HG03575 (cell line): ENCODE results near the gene MRPL51.
"Not testable (repeated sequence)": the region's sequence is repeated elsewhere in the genome, so short reads cannot be mapped to it uniquely, and the experiment has no call there.

Experiments
- ATAC-seq: cut with Tn5 transposase; IDR thresholded peaks from one replicate; pipeline ENCODE4 v1.9.1; 2021; ENCODE audit not compliant: unreplicated experiment, insufficient number of reproducible peaks, low FRiP score; ENCODE audit errors: extremely low read depth

MRPL51 gene

GRCh38 chr12:6532927-6533652, 40.0 kb upstream of the MRPL51 start:
- ATAC-seq, result no peak

GRCh38 chr12:6532051-6532926, 39.2 kb upstream of the MRPL51 start:
- ATAC-seq, result no peak

GRCh38 chr12:6530576-6531260, 37.7 kb upstream of the MRPL51 start:
- ATAC-seq, result no peak

GRCh38 chr12:6529291-6529737, 36.3 kb upstream of the MRPL51 start:
- no peak for ATAC-seq

- ATAC-seq, result no peak
Observed at GRCh38 chr12:6528539-6529235, 35.6 kb upstream of the MRPL51 start.

GRCh38 chr12:6527711-6528110, 34.6 kb upstream of the MRPL51 start:
- no peak for ATAC-seq

- no peak for ATAC-seq
Observed at GRCh38 chr12:6526766-6527525, 33.9 kb upstream of the MRPL51 start.

GRCh38 chr12:6526201-6526600, 33.1 kb upstream of the MRPL51 start:
- no peak for ATAC-seq

- ATAC-seq, result no peak
Observed at GRCh38 chr12:6524648-6525047, 31.6 kb upstream of the MRPL51 start.

- no peak for ATAC-seq
Observed at GRCh38 chr12:6523708-6524107, 30.6 kb upstream of the MRPL51 start.

GRCh38 chr12:6522193-6522592, 29.1 kb upstream of the MRPL51 start:
- no peak for ATAC-seq

GRCh38 chr12:6520186-6520585, 27.1 kb upstream of the MRPL51 start:
- ATAC-seq, result no peak

- ATAC-seq, result no peak
Observed at GRCh38 chr12:6508087-6508486, 15.0 kb upstream of the MRPL51 start.

GRCh38 chr12:6507102-6507998, 14.3 kb upstream of the MRPL51 start:
- ATAC-seq, result no peak

- ATAC-seq, result no peak
Observed at GRCh38 chr12:6500466-6500865, 7.4 kb upstream of the MRPL51 start.

GRCh38 chr12:6497291-6497690, 4.2 kb upstream of the MRPL51 start:
- ATAC-seq, result not testable (repeated sequence)

- ATAC-seq, result no peak
Observed at GRCh38 chr12:6494968-6495367, 1.9 kb upstream of the MRPL51 start.
